ENCODE results near the gene NADK2.

Gene NADK2

GRCh38 chr5:36242534-36243485 is 1.1 kb upstream of the NADK2 start:
- peak overlapping the region; percentile 72 for H2AFZ ChIP-seq (ENCODE audit: low read length)

GRCh38 chr5:36240779-36241630 is 720 bp downstream of the NADK2 start:
- Histone ChIP-seq H3K9me3 (replicated peaks; ENCODE audit: insufficient read depth, low read length) (no peaks in the 10 kb centered on the region), H4K20me1 (ENCODE audit: insufficient read depth, low read length) (no peaks in the 10 kb centered on the region), H3K27me3 (replicated peaks; ENCODE audit: insufficient read depth, low read length) (no peaks in the 10 kb centered on the region), H3K9ac (ENCODE audit: low read length) (peak overlapping the region; percentile 92), H3K4me3 (ENCODE audit: low read length) (peak overlapping the region; percentile 83), H3K27ac (ENCODE audit: low read length) (peak overlapping the region; percentile 87; the same call in 1 of the 2 replicates), H3K36me3 (replicated peaks; ENCODE audit: insufficient read depth, low read length) (no peaks in the 10 kb centered on the region), H3K4me2 (ENCODE audit: low read depth, low read length) (peak overlapping the region; percentile 84), H3K4me1 (ENCODE audit: low read length) (peaks cover 33% of the 10 kb centered on the region), H2AFZ (ENCODE audit: low read length) (peak overlapping the region; percentile 73), H3K79me2 (ENCODE audit: low read length) (peaks cover 48% of the 10 kb centered on the region), H3K9me2 (replicated peaks; ENCODE audit: insufficient read depth, low read length) (no peaks in the 10 kb centered on the region), H3F3A (ENCODE audit: insufficient read depth, low read length) (peaks cover 23% of the 10 kb centered on the region)
- TF ChIP-seq EZH2 (optimal IDR thresholded peaks at IDR 0.05; ENCODE audit: low read depth, low read length) (no peak), EZH2phosphoT487 (IDR thresholded peaks at IDR 0.05; ENCODE audit: low read length) (no peak)
- TF ChIP-seq, protein P1, sequence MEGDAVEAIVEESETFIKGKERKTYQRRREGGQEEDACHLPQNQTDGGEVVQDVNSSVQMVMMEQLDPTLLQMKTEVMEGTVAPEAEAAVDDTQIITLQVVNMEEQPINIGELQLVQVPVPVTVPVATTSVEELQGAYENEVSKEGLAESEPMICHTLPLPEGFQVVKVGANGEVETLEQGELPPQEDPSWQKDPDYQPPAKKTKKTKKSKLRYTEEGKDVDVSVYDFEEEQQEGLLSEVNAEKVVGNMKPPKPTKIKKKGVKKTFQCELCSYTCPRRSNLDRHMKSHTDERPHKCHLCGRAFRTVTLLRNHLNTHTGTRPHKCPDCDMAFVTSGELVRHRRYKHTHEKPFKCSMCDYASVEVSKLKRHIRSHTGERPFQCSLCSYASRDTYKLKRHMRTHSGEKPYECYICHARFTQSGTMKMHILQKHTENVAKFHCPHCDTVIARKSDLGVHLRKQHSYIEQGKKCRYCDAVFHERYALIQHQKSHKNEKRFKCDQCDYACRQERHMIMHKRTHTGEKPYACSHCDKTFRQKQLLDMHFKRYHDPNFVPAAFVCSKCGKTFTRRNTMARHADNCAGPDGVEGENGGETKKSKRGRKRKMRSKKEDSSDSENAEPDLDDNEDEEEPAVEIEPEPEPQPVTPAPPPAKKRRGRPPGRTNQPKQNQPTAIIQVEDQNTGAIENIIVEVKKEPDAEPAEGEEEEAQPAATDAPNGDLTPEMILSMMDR (IDR thresholded peaks at IDR 0.05; ENCODE audit: low read length), result no peak
- DNase-seq, result peak; percentile 57

More at GRCh38 chr5:36242534-36243485, 1.1 kb upstream of the NADK2 start:
- peak overlapping the region; percentile 48 for H3K4me2 ChIP-seq (ENCODE audit: low read depth, low read length)
- no peaks in the 10 kb centered on the region for H3K9me2 ChIP-seq (replicated peaks; ENCODE audit: insufficient read depth, low read length)
- H3K9ac ChIP-seq (ENCODE audit: low read length), result peak overlapping the region; percentile 95
- H3K9me3 ChIP-seq (replicated peaks; ENCODE audit: insufficient read depth, low read length), result no peaks in the 10 kb centered on the region
- H3K27me3 ChIP-seq (replicated peaks; ENCODE audit: insufficient read depth, low read length), result no peaks in the 10 kb centered on the region
- no peaks in the 10 kb centered on the region for H3K36me3 ChIP-seq (replicated peaks; ENCODE audit: insufficient read depth, low read length)
- peaks cover 31% of the 10 kb centered on the region for H3K79me2 ChIP-seq (ENCODE audit: low read length)
- DNase-seq, result no peak
- H4K20me1 ChIP-seq (ENCODE audit: insufficient read depth, low read length), result no peaks in the 10 kb centered on the region
- H3K4me3 ChIP-seq (ENCODE audit: low read length), result peak overlapping the region; percentile 76
- TF ChIP-seq EZH2 (optimal IDR thresholded peaks at IDR 0.05; ENCODE audit: low read depth, low read length) (no peak), EZH2phosphoT487 (IDR thresholded peaks at IDR 0.05; ENCODE audit: low read length) (no peak)
- TF ChIP-seq, protein P1 (IDR thresholded peaks at IDR 0.05; ENCODE audit: low read length), result no peak
- peaks cover 23% of the 10 kb centered on the region for H3F3A ChIP-seq (ENCODE audit: insufficient read depth, low read length)
- peaks cover 32% of the 10 kb centered on the region for H3K4me1 ChIP-seq (ENCODE audit: low read length)
- peak overlapping the region; percentile 87 for H3K27ac ChIP-seq (ENCODE audit: low read length)

DNA sequence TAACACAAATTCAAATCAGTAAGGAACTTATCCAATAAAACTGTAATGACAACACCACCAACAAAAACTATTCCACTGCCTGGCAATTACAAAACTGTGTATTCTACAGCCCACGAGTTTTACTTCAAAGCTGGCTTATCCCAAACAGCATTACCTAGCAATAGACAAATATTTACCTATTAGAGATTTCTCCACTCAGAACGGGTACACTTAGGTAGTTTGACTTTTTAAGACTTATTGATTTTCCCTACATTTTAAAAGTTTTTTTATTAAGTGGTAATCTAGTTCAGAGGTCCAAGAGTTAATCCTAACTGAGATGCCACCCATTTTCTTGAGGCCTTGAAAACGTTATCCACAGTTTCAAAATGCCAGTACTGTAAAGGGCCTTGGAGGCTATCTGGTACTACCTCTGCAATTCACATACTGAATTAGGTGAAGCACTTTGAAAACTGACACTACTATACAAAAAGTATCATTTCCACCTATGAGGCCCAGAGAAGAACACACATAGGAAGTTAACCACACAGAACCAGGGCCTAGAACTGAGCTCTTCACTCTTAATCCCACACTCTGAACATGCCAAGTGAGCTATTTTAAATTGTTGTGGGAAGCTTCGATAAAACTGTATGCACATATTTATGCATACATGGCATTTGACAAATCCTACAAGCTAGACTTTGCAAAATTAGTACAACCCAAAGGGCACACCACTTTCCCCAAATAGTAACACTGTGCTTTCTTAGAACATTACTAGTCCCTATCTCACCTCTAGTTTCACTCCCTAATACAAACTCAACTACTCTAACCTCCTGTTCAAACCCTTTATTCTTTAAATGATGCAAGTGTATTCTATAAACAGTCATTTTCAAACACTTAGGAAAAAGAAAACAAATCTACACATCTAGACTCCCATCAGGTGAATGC is 2.1 kb downstream of the NADK2 start:
- no peaks in the 10 kb centered on the region for H3K27me3 ChIP-seq (replicated peaks; ENCODE audit: insufficient read depth, low read length)
- no peaks in the 10 kb centered on the region for H3K9me3 ChIP-seq (replicated peaks; ENCODE audit: insufficient read depth, low read length)
- TF ChIP-seq, protein P1 (IDR thresholded peaks at IDR 0.05; ENCODE audit: low read length), result no peak
- TF ChIP-seq EZH2 (optimal IDR thresholded peaks at IDR 0.05; ENCODE audit: low read depth, low read length) (no peak), EZH2phosphoT487 (IDR thresholded peaks at IDR 0.05; ENCODE audit: low read length) (no peak)
- H2AFZ ChIP-seq (ENCODE audit: low read length), result peak overlapping the region; percentile 73; the same call in 1 of the 2 replicates
- no peaks in the 10 kb centered on the region for H3K9me2 ChIP-seq (replicated peaks; ENCODE audit: insufficient read depth, low read length)
- peaks cover 23% of the 10 kb centered on the region for H3F3A ChIP-seq (ENCODE audit: insufficient read depth, low read length)
- peaks cover 51% of the 10 kb centered on the region for H3K79me2 ChIP-seq (ENCODE audit: low read length)
- H4K20me1 ChIP-seq (ENCODE audit: insufficient read depth, low read length), result no peaks in the 10 kb centered on the region
- H3K36me3 ChIP-seq (replicated peaks; ENCODE audit: insufficient read depth, low read length), result no peaks in the 10 kb centered on the region
- peak; percentile 44 for DNase-seq
- H3K9ac ChIP-seq (ENCODE audit: low read length), result peak overlapping the region; percentile 92; the same call in 1 of the 2 replicates
- peak overlapping the region; percentile 84 for H3K4me2 ChIP-seq (ENCODE audit: low read depth, low read length)
- peaks cover 33% of the 10 kb centered on the region for H3K4me1 ChIP-seq (ENCODE audit: low read length)
- H3K27ac ChIP-seq (ENCODE audit: low read length), result peak overlapping the region; percentile 87
- peak overlapping the region; percentile 83 for H3K4me3 ChIP-seq (ENCODE audit: low read length)

Data from MM.1S (cell line).